Upper lobe of left lung (tissue), 4 donors: ENCODE results near the gene LPCAT3.

ENCODE experiments used
- EP300 ChIP-seq, 4 donors: sonication (generic); formaldehyde crosslinking; IDR thresholded peaks; one replicate each; pipeline ENCODE4 v1.5.1; 2017; ENCODE audit warnings: antibody characterized with exemption in 4 of 4, control low read depth in 2 of 4
- POLR2A ChIP-seq, 4 donors: fragments of 450-650 bp; IDR thresholded peaks; one replicate each; pipeline ENCODE4 v1.5.1; 2016 to 2017; ENCODE audit warnings: antibody characterized with exemption in 4 of 4, mild to moderate bottlenecking in 2 of 4
- TF ChIP-seq, protein P1 (sequence below), 6 experiments: fragments of 450-650 bp in 4 of 6; fragments of 200-600 bp in 2 of 6; sonication (generic) in 2 of 6; IDR thresholded peaks; one replicate each; pipeline ENCODE4 v1.5.1; 2016 to 2019; ENCODE audit warnings: antibody characterized with exemption in 6 of 6

DNA sequence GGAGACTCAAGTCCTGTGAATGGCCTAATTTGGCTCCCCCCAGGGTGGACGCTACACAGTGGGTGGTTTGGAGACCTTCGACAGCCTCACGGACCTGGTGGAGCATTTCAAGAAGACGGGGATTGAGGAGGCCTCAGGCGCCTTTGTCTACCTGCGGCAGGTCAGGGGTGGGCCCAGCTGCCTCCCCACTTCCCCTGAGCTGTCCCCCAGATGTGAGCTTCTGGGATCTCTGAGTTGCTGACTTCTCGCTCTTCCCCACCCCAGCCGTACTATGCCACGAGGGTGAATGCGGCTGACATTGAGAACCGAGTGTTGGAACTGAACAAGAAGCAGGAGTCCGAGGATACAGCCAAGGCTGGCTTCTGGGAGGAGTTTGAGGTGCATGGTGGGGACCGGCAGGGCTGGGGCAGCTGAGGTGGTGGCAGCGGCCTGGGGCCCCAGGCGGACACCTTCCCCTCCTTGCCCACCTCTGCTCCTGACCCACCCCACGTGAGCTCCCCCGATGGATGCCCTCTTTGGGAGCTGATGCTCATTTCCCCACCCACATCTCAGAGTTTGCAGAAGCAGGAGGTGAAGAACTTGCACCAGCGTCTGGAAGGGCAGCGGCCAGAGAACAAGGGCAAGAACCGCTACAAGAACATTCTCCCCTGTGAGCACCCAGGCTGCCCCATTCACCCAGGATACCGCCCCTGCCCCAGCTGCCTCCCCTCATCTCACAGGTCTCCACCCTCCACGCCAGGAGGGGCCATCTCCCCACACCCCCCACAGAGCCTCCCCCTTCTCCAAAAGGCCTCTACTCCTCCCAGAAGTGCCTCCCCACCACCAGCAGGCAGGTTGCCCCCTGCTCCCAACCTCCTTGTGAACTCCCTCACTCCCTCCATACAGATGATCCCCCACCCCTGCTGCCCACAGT is 62.9 kb downstream of the LPCAT3 start:
- TF ChIP-seq, protein P1, sequence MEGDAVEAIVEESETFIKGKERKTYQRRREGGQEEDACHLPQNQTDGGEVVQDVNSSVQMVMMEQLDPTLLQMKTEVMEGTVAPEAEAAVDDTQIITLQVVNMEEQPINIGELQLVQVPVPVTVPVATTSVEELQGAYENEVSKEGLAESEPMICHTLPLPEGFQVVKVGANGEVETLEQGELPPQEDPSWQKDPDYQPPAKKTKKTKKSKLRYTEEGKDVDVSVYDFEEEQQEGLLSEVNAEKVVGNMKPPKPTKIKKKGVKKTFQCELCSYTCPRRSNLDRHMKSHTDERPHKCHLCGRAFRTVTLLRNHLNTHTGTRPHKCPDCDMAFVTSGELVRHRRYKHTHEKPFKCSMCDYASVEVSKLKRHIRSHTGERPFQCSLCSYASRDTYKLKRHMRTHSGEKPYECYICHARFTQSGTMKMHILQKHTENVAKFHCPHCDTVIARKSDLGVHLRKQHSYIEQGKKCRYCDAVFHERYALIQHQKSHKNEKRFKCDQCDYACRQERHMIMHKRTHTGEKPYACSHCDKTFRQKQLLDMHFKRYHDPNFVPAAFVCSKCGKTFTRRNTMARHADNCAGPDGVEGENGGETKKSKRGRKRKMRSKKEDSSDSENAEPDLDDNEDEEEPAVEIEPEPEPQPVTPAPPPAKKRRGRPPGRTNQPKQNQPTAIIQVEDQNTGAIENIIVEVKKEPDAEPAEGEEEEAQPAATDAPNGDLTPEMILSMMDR (IDR thresholded peaks at IDR 0.05): no peak
- no peak for TF ChIP-seq POLR2A (IDR thresholded peaks at IDR 0.05)
- TF ChIP-seq EP300 (IDR thresholded peaks at IDR 0.05): no peak
